ELR (cell line): Measurements from ENCODE around the gene ATP7B.
A peak's percentile ranks its signal among the peaks of the same experiment; 100 is the strongest.

Source experiments
- DNase-seq: peaks from one replicate; pipeline ENCODE4 v3.0.0-alpha.2; 2015; ENCODE audit warnings: low read depth

The ATP7B gene

DNA sequence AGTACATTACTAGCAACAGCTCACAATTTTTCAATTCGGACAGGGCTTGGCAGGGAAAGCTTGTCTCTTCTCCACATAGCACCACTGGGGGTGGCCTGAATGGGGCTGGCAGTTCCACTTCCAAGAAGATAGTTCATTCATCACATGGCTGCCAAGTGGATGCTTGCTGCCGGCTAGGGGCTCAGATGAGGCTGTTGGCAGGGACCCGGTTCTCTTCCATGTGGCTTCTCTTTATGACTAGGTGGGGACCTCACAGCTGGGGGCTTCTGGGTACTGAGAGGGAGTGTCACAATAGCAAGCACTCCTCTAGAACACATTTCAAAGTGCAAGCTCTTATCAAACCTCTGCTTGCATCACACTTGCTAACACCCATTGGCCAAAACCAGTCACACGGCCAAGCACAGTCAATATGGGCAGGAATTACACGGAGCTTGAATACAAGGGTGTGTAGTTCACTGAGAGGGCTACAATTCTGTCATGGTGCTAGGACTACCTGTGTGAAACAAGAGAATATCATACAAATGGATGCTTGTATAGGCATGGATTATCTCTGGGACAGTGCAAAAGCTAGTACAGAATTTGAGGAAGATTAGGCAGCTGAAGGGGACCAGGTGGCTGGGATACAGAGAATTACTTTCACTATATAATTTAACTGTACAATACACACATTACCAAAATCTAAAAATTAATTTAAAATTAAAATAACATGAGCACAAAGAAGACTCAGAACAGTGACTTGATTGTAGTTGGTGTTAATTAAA lies 32.3 kb downstream of the ATP7B start:
- no peak for DNase-seq

DNA sequence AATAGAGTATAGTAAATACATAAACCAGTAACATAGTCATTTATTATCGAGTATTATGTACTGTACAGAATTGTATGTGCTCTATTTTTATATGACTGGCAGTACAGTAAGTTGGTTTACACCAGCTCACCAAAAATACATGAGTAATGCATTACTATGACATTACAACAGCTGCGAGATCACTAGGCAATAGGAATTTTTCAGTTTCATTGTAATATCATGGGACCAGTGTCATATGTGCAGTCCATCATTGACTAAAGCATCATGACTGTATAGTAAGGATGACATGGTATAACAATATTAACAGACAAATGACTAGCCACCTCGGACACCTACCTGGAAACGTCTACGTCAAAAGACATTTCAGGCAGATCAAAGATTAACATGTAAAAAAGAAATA lies 33.6 kb downstream of the ATP7B start:
- peak; percentile 20 for DNase-seq

DNA sequence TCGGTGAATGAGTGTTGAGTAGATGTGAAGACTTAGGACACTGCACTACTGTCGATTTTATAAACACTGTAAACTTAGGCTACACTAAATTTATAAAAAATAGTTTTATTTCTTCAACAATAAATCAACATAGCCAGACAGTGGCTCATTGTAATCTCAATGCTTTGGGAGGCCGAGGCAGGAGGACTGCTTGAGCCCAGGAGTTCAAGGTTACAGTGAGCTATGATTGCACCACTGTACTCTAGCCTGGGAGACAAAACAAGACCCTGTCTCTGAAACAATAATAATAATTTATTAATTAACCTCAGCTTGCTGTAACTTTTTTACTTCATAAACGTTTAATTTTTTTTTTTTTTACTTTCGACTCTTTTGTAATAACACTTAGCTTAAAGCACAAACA lies 34.4 kb downstream of the ATP7B start:
- DNase-seq, result no peak

DNA sequence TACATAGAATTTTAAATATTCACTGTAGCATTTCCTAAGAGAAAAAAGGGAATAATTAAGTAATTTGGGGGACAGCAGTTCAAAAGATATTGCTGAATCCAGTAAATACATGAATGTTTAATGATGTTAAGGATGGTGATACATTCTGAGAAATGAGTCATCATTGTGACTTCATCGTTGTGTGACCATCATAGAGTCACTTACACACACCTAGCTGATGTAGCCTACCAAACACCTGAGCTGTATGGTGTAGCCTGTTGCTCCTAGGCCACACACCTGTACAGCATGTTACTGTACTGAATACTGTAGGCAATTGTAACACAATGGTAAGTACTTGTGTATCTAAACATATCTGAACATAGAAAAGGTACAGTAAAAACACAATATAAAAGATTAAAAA lies 34.8 kb downstream of the ATP7B start:
- DNase-seq, result peak; percentile 4

DNA sequence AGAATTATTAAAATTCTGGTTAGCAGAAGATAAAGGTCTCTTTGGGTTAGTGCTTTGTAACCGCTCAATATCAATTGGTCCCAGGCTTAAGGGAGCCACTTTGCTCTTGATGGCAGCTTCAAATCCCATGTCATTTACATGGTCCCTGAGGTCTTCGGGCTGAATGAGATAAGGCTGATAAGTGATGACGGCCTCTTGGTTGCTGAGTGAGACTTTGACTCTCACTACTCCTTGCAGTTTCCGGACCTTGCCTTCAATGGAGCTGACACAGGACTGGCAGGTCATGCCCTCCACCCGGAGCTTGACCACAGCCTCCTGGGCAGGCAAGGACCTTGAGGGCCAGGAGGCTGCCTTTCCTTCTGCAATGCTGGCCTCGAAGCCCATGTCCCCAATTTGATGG lies 36.8 kb downstream of the ATP7B start:
- no peak for DNase-seq

DNA sequence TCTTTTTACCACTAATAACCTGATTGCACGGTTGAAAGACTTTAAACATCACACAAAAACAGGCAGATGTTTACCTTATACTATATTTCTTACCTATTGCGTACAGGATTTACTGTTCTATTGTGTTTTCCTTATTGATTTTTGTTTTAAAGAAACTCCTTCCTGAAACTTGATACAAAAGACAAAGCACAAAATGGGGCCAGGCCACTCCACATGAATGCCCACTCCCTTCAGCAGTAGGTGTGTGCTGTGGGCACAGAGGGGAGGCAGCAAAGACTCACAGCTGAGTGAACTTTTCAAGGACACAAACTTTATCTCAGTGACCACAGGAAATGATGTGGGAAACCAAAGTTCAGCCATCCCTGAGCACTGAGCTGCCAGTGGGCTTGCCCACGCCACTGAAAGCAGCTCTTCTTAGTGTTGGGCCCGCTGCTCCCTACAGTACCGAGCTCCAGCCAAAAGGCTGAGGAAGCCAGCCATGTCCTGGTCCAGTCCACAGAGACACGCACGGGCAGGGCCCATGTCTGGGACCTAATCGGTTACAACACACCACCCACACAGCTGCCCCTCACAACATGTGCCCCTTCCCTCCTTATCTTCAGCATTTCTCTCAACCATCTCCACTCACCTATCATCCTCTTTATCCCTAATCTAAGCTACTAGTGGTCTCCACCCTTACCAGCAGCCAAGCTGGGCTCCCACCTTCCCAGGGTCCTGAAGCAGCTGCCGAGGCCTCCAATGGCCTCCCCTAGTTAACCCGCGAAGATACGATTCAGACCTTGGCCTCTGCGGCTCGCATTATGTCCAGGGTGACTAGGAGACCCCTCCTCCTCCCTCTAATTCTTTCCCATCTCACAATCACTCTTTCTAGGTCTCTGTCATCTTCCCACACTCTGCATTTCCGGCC lies 39.5 kb downstream of the ATP7B start:
- DNase-seq, result no peak

GRCh38 chr13:51970349-51970748 lies 40.9 kb downstream of the ATP7B start:
- DNase-seq, result no peak

GRCh38 chr13:51967482-51968446 lies 43.5 kb downstream of the ATP7B start:
- no peak for DNase-seq

DNA sequence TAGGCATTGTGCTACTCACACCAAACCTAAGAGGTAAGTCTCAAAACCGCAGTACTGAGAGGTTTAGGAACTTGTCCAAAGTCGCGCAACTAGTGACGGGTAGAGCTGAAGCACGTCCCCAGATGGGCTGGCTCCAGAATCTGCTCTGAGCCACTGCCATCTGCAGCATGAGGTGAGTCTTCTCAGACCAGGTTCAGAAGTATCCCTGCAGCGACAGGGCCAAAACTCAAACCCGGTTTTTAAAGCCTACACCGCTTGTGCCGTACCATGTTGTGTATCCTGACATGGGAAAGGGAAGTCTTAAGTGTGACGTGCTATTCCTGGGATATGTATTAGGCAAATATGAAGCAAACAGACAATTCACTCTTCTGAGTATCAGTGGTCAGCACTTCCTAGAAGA lies 45.1 kb downstream of the ATP7B start:
- no peak for DNase-seq

DNA sequence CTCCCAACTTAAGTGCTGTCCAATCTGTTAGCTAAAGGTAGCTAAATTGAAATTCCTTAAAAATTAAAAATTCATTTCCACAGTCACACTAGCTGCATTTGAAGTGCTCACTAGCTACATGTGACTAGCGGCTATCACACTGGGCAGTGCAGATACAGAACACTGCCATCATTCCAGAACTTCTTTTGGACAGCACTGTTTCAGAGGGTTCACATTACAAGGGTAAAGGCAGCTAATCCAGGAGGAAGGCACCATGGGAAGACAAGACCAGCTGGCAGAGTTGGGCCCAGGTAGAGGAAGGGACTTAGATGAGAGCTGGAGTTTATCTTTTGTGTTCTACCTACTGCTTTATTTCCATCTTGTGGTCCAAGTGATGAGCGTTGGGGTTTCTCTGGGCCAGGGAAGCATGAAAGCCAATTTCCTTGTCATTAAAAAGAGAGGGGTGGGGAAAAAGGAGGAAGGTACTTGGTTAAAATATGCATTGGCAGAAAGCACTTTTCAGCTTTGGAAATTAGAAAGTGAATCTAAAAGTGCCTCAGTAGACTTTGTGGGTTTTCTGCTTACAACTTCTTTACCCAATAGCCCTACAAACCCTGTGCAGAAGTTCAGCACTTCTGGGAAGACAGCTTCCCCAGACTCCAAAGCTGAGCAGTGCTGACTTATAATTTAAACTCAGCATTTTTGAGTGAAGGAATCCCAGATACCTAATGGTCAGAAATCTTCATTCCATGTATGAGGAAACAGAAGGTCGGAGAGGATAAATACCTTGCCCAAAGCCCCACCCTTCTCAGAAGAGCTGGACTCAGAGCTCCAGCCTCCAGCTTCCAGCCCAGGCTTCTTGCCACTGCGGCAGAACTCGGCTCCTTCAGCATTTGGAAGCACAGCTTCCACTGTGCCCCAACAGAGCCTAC lies 49.5 kb downstream of the ATP7B start:
- DNase-seq, result no peak

DNA sequence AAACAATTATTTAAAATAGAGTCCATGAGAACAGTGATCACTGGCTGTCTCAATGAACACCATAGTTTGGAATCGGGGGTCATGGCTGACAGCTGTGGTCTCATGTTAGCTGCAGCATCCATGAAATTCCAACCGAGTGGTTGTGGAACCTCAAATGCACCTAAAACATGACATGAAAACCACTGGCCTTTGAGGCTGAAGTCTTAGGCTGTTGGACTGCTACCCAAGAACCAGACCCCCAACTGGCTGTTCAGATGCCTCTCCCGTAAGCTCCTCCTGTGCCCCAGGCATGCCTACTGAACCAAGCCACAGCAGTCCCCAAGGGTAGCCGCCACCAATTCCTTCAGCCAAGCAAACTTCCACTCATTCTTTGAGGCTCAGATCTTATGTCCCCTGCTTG lies 50.5 kb downstream of the ATP7B start:
- no peak for DNase-seq

DNA sequence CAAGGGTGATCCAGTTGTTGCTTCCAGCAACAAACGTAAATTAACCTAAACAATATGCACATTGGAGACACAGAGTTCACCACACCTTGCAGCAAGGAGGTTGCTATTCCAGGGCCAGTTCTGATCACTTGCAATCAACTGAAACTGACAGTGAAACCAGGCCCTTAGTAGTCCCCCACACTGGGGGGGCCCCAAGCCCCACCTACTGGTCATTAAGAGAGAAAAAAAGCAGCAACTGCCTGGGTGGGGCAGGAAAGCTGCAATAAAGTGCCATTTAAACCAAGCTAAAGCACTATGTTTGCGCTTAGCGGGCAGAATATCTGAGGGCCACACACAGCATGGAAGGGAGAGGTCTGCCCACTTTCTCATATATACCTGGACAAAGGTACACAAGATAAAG lies 51.5 kb downstream of the ATP7B start:
- DNase-seq, result no peak

GRCh38 chr13:51958217-51958547 lies 53.1 kb downstream of the ATP7B start:
- DNase-seq, result no peak

- no peak for DNase-seq
Observed at GRCh38 chr13:51957377-51958216, 53.7 kb downstream of the ATP7B start.

- DNase-seq, result no peak
Observed at GRCh38 chr13:51956717-51957116, 54.5 kb downstream of the ATP7B start.

DNA sequence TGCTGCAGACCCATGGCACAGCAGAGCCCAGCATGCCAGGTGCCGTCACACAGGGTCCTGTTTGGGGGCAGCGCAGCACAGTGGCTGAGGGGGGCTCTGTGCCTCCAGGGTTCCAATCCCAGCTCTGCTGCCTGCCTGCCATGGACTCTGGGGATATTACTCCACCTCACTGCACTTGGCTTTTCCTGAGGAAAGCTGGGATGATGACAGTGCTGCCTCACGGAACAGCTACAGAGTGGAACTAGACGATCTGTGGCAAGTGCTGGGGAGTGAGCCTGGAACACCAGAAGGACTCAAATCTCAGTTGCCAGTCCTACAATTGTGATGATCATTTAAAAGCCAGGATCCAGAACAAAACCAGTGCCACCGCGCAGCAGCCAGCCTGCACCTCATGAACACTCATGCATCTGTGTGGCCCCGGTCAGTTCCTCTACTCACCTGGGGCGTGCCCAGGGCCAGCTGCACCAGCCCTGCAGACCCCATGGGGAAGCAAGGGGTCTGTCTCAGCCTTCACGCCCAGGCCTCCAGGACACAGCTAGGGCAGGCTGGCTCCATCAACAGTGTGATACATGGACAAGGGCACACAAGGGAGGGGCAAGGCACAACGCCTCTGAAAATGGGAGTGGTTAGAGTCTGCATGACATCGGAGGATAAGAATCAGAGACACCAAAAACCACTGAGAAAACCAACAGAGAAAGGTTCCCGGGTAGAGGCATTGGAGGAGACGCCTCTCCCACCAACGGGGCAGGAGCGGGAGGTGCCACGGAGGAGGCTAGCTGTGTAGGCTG lies 55.2 kb downstream of the ATP7B start:
- DNase-seq, result no peak

- no peak for DNase-seq
Observed at GRCh38 chr13:51955281-51955771, 55.9 kb downstream of the ATP7B start.

DNA sequence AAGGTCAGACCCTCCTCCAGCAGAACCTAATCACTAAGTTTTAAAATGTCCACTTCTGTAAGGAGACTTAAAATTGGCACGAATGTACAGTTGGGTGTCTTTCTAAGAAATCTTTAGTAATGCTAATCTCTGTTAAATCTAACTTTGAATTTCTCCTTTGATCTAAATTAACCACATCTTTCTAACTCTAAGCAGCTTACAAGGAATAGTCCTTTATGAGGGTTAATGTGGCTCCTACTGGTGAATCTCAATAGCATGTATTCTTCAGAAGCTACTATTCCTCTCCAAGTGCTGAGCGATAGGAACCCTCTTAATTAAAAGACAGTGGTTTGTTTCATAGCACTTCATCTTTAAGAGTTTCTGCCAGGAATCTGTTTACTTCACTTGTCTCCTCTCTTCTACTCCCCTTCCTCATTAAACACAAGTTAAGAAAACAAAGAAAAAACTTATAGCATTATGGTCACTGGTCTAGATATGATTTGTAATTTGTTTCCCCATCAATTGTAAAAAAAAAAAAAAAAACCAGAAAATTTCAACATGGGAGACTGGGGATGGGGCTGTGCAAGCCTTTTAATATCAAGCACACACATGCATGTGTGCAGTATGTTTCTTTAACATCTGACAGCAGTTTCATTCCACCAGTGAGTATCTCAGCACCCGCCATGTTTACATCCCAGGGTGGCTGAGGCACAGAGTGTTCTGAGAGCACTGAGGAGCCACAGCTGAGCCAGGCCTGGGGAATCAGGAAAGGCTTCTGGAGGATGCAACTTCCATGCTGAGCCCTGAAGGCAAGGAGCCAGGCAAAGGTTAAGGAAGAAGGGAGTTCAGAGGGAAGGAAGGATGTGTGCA lies 57.7 kb downstream of the ATP7B start:
- no peak for DNase-seq
